Anterior cingulate cortex (tissue), 58 donors: Measurements from ENCODE around the gene ZNF598.
"Not testable (repeated sequence)": the region's sequence is repeated elsewhere in the genome, so short reads cannot be mapped to it uniquely, and the experiment has no call there.

ENCODE experiments used
- DNase-seq, 58 donors: peaks; one replicate each; lab custom pipeline; 2025; lab: John Stamatoyannopoulos, UW

Gene ZNF598

GRCh38 chr16:1964506-1965395 is 44.9 kb downstream of the ZNF598 start, which contains the start of gene RPS2:
RPS2 (minus strand) TSS chr16:1964826; CDS start chr16:1964625, 201 bp downstream.
- peak; percentile 80 to 100 (median 97) for DNase-seq

- peak in 12 of 58 donors; percentile 38 to 75 (median 63) for DNase-seq
These were observed 45.7 kb downstream of the ZNF598 start for GRCh38 chr16:1963806-1964505.

- DNase-seq, result not testable (repeated sequence)
These were observed 47.2 kb downstream of the ZNF598 start for GRCh38 chr16:1962161-1963153.

- no peak for DNase-seq
These were observed 48.0 kb downstream of the ZNF598 start for GRCh38 chr16:1961651-1962067.

- DNase-seq, result peak in 2 of 58 donors; percentile 10 to 27
These were observed 48.7 kb downstream of the ZNF598 start for GRCh38 chr16:1960665-1961630.

GRCh38 chr16:1959269-1960039 is 50.2 kb downstream of the ZNF598 start, which contains the start of gene NDUFB10:
NDUFB10 (plus strand) TSS chr16:1959538; CDS start chr16:1959625, 87 bp downstream.
- peak; percentile 20 to 92 (median 82) for DNase-seq

- no peak for DNase-seq
These were observed 50.8 kb downstream of the ZNF598 start for GRCh38 chr16:1958715-1959268.

GRCh38 chr16:1958143-1958491 is 51.5 kb downstream of the ZNF598 start:
- not testable (repeated sequence) for DNase-seq

- not testable (repeated sequence) for DNase-seq
These were observed 52.0 kb downstream of the ZNF598 start for GRCh38 chr16:1957434-1958142.

- no peak for DNase-seq
These were observed 55.9 kb downstream of the ZNF598 start for GRCh38 chr16:1953734-1954133.

- no peak for DNase-seq
These were observed 59.1 kb downstream of the ZNF598 start for GRCh38 chr16:1950559-1950958.

- DNase-seq, result no peak
These were observed 59.6 kb downstream of the ZNF598 start for GRCh38 chr16:1950047-1950446.

- no peak for DNase-seq
These were observed 60.1 kb downstream of the ZNF598 start for GRCh38 chr16:1949507-1949906.
